IPS DF 19.7 (cell line): ENCODE measurements around the gene VMO1.

Experiments
- DNase-seq: peaks from one replicate; pipeline ENCODE4 v3.0.0-alpha.2; 2013; ENCODE audit warnings: low read depth, low spot score

VMO1 gene

DNA sequence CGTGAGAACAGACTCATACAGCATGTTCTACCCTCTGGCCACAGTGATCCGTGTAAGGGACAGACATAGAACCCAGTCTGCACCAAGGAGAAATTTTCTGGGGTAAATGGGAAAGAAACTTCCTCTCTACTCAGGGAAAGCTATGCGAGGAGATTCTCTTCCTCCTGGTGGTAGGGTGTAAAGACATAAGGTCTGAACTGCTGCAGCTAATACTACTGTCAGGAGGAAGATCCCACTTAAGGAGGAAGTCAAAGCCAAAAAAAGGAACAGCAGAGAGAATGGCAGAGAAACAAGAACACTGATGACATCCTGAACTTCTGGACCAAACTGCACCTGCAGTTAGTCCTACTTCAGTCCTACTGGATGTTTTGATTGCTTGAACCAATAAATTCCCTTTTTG is 21.6 kb downstream of the VMO1 start:
- no peak for DNase-seq

DNA sequence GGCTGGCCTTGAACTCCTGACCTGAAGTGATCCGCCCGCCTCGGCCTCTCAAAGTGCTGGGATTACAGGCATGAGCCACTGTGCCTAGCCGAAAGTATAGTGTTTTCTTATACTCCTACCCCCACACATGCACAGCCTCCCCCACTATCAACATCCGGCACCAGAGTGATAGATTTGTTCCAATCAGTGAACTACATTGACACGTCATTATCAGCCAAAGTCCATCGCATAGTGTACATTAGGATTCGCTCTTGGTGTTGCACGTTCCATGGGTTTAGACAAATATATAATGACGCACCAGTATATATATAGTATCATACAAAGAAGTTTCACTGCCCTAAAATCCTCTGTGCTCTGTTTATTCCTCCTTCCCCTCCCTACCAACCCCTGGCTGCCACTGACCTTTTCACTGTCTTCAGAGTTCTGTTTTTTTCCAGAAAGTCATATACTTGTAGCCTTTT is 26.4 kb downstream of the VMO1 start:
- no peak for DNase-seq

DNA sequence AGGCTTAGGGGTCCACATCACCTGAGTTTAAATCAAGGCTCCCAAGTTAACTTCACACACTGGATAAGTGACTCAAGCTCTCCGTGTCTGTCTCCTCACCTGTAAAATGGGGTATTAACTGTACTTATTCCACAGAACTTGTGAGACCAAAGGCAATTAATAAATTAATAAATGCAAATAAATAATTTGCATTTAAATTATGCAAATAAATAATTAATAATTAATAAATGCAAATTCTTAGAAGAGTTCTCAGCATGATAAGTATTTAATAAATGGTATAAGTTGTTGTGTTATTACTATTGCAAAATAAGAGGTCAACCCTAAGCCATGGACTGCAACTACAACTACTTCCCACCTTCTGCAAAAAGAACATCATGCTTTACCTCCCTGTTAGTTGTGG is 32.8 kb downstream of the VMO1 start:
- DNase-seq, result no peak

- no peak for DNase-seq
Observed at GRCh38 chr17:4751932-4752331, 34.2 kb downstream of the VMO1 start.

DNA sequence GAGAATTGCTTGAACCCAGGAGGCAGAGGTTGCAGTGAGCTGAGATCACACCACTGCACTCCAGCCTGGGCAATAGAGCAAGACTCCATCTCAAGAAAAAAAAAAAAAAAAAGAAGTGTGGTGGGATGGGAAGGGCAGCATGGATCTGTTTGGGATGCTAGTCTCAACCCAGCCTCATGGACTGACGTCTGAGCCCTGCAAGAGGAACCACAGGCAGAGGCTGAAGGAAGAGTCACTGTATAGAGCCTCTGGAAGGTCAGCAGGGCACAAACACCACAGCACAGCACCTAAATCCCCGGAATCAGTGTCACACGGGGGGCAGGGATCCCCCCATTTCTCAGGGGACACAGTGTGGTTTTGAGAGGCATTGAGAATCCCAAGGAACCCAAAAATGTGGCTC is 35.6 kb downstream of the VMO1 start:
- DNase-seq, result no peak

GRCh38 chr17:4748686-4749085 is 37.5 kb downstream of the VMO1 start:
- DNase-seq, result no peak

- no peak for DNase-seq
Observed at GRCh38 chr17:4747847-4748246, 38.3 kb downstream of the VMO1 start.

- peak; percentile 48 for DNase-seq
Observed at GRCh38 chr17:4744999-4745969, 40.9 kb downstream of the VMO1 start.

DNA sequence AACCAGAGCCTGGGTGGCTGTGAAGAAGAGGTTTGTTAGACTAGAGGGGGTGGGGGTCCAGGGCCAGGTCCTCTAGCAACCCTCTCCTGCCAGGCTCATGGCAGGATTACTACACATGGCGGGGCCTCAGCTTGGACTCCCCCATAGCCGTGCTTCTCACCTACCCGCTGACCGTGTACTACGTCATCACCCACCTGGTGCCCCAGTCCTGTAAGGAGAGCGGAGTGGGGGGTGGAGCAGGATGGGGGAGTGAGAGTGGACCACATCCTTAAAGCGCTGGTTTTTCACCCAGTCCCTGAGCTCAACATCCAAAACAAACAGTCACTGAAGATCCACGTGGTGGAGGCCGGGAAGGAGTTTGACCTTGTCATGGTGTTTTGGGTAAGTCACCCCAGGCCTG is 42.3 kb downstream of the VMO1 start:
- DNase-seq, result no peak

DNA sequence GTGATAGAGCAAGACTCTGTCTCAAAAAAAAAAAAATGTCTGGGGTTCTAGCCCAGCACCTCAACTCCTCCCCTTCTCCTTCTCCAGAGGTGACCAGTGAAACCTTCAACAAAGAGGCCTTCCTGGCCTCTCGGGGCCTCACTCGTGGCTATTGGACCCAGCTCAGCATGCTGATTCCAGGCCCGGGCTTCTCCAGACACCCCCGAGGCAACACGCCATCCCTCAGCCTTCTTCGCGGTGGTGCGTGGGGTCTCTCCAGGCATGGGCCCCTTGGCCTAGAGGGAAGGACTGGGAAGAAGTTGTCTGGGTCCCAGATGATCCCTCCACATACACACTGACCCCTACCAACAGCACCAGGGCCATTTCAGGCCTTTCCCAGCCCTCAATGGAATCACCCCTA is 42.9 kb downstream of the VMO1 start:
- DNase-seq, result no peak

DNA sequence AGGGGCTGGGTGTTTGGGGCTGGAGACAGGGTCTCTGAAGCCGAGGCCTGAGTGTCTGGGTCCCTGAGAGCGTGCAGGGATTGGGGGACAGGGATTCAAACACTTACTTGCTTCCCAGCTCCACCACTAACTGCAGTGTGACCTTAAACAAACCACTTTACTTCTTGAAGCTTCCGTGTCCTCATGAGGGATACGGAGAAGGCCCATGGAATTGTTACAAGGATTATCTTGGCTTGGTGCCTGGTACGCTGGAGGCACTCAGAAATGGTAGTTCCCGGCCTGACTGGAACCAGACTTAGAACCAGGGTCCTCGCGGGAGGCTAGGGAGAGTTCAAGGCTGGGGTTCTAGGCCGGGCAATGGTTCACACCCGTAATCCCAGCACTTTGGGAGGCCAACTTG is 43.5 kb downstream of the VMO1 start:
- DNase-seq, result no peak

DNA sequence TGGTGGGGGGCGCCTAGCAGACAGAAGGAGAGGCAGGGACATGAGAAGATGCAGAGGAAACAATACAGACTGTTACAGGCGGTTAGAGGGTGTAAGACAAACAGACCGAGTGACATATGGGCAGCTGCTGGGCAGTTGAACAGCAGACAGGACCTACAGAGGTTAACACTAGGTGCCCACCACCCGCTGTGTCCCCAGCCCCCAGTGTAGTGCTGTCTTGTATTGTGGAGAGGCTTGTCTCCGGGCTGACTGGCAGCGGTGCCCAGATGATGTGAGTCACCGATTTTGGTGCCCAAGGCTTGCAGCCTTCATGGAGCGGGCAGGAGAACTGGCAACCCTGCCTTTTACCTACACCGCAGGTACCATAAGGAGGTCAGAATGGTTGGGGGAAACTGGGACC is 44.0 kb downstream of the VMO1 start:
- DNase-seq, result no peak

DNA sequence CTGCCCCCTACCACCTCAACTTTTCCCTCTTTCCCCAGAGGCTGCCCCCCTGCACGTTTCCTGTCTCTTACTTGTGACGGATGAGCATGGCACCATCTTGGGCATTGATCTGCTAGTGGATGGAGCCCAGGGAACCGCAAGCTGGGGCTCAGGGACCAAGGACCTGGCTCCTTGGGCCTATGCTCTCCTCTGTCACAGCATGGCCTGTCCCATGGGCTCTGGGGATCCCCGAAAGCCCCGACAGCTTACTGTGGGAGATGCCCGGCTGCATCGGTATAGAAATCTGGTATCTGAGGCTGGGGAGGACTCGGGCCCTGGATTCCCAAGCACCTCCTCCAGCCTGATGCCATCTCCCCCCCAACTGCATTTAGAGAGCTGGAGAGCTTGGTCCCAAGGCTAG is 44.6 kb downstream of the VMO1 start:
- no peak for DNase-seq

- no peak for DNase-seq
Observed at GRCh38 chr17:4740584-4740983, 45.6 kb downstream of the VMO1 start.

DNA sequence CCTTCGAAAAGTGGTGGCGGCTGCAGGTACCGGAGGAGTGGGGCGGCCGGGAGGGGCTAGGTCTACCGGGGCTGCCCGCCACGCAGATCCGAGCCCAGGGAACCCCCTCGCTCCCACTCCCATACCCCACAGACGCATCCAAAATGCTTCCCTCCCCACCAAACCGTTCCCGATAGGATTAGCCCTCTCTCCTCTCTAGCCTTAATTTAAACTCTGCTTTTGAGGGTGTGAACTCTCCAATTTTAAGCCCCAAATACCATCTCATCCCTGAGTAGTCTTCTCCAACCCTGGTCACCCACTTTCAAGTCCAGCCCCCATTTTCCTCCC is 46.2 kb downstream of the VMO1 start:
- no peak for DNase-seq

- DNase-seq, result no peak
Observed at GRCh38 chr17:4739122-4740024, 46.8 kb downstream of the VMO1 start, which contains the start of the genes CXCL16 and ZMYND15. CXCL16 (minus strand) TSS chr17:4739928; CDS start chr17:4739339, 589 bp downstream. ZMYND15 (plus strand) TSS chr17:4739833; CDS start chr17:4740549, 716 bp downstream.

GRCh38 chr17:4738136-4739121 is 47.7 kb downstream of the VMO1 start:
- DNase-seq, result no peak

DNA sequence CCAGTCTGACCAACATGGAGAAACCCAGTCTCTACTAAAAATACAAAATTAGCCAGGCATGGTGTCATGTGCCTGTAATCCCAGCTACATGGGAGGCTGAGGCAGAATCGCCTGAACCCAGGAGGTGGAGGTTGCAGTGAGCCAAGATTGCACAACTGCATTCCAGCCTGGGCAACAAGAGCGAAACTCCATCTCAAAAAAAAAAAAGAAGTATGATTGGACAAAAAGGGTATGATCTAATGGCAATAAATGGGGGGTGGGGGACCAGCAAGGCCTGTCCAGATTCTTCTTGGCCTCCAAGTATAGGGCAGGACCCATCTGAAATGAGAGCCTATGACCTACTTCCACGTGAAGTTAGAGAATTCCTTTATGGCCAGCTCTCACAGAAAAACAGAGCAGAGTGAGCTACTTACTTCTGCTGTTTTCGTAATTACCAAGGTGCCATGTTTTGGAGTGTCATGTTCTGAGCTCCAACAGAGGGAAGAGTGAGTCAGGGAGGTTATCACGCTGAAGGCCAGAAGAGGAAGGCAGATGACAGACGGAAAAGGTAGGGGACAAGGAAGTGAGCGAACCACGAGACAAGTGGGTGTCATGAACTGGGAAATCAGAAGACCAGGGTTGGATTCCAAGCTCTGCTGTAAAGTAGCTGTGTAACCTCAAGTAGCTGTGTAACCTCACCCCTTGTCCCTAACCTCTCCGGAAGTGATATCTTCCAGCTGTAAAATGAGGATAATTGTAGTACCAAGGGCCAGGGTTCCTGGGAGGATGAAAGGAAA is 50.1 kb downstream of the VMO1 start:
- DNase-seq, result no peak
